Suprapubic skin (tissue), 4 donors: ENCODE measurements around the gene AAK1.

Source experiments
- CTCF ChIP-seq, 2 donors: fragments of 200-600 bp in 1 of 2; fragments of 450-650 bp in 1 of 2; sonication (generic) in 1 of 2; IDR thresholded peaks; one replicate each; pipeline ENCODE4 v1.5.1; 2016 to 2019; ENCODE audit warnings: antibody characterized with exemption in 2 of 2, mild to moderate bottlenecking in 1 of 2, moderate library complexity in 1 of 2
- EP300 ChIP-seq: sonication (generic); formaldehyde crosslinking; IDR thresholded peaks from one replicate; pipeline ENCODE4 v1.6.1; 2017; ENCODE audit warnings: antibody characterized with exemption
- POLR2A ChIP-seq, 2 donors: fragments of 450-650 bp; IDR thresholded peaks; one replicate each; pipeline ENCODE4 v1.6.1; 2017; ENCODE audit warnings: antibody characterized with exemption in 2 of 2, mild to moderate bottlenecking in 2 of 2, moderate library complexity in 2 of 2
- POLR2AphosphoS5 ChIP-seq, 3 donors: sonication (generic); formaldehyde crosslinking; IDR thresholded peaks; one replicate each; pipeline ENCODE4 v1.6.1; 2017; ENCODE audit warnings: antibody characterized with exemption in 3 of 3

DNA sequence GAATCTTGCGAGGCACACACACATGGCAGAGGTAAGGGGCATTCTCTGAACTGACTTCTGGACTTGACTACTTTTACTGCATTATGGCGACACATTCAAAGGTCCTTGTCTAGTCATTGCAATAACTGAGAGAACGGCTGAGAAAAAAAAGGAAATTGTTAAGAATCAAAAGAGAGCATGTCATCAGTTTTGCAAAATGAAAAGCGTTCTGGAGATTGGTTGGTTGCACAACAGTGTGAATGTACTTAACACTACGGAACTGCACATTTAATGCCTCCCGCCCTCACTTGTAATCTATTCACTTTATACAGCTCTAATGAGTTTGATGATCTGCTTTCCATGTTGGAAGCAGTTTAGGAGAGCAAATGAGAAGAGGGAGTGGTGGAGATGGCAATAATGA is 137.8 kb downstream of the AAK1 start:
- TF ChIP-seq CTCF (IDR thresholded peaks at IDR 0.05) = no peak
- TF ChIP-seq EP300 = no peak
- no peak for TF ChIP-seq POLR2AphosphoS5 (IDR thresholded peaks at IDR 0.05)
- no peak for TF ChIP-seq POLR2A (IDR thresholded peaks at IDR 0.05)
